ENCODE data around the gene TEDC2. TPM values are rescaled to one million over a fixed set of nuclear protein-coding genes. Genes with fewer than 3 reads are reported as not detected.

The TEDC2 gene
- polyA plus RNA-seq, 3 donors = 0.28 TPM; not detected in 2

GRCh38 chr16:2513405-2514332, 53.8 kb downstream of the TEDC2 start, which contains the start of gene ATP6V0C:
Gene ATP6V0C, plus strand, starts transcription at chr16:2513952. Its CDS starts 152 bp downstream, at chr16:2514104.
- TF ChIP-seq, protein P1, sequence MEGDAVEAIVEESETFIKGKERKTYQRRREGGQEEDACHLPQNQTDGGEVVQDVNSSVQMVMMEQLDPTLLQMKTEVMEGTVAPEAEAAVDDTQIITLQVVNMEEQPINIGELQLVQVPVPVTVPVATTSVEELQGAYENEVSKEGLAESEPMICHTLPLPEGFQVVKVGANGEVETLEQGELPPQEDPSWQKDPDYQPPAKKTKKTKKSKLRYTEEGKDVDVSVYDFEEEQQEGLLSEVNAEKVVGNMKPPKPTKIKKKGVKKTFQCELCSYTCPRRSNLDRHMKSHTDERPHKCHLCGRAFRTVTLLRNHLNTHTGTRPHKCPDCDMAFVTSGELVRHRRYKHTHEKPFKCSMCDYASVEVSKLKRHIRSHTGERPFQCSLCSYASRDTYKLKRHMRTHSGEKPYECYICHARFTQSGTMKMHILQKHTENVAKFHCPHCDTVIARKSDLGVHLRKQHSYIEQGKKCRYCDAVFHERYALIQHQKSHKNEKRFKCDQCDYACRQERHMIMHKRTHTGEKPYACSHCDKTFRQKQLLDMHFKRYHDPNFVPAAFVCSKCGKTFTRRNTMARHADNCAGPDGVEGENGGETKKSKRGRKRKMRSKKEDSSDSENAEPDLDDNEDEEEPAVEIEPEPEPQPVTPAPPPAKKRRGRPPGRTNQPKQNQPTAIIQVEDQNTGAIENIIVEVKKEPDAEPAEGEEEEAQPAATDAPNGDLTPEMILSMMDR (IDR thresholded peaks at IDR 0.05) = no peak
- peaks cover 42% of the 10 kb centered on the region for H4K20me1 ChIP-seq (ENCODE audit: insufficient read depth, low read length)
- H3K27ac ChIP-seq (ENCODE audit: low read depth in 1 of 2, low read length in 2 of 2) = peak within 1 kb of the TSS; percentile 96
- H2AFZ ChIP-seq (ENCODE audit: insufficient read depth, low read depth, low read length, poor library complexity, severe bottlenecking) = peak within 1 kb of the TSS; percentile 81
- H3K9ac ChIP-seq (ENCODE audit: insufficient read depth, low read length, poor library complexity, severe bottlenecking) = peak within 1 kb of the TSS; percentile 98
- peak within 1 kb of the TSS; percentile 99 to 100 (median 99) for H3K27ac Mint-ChIP-seq
- no peaks in the 10 kb centered on the region for H3K27me3 ChIP-seq (ENCODE audit: control insufficient read depth in 2 of 2, insufficient read depth in 2 of 2, low read length in 2 of 2)
- DNase-seq = peak; percentile 86 to 88 (median 87)
- peaks cover 77% of the 10 kb centered on the region for H3K79me2 ChIP-seq (ENCODE audit: insufficient read depth, low read length)
- H3K4me1 Mint-ChIP-seq = peaks cover 82% of the 10 kb centered on the region
- intact Hi-C loops (cut with micrococcal nuclease) = no loop called here
- H3K36me3 Mint-ChIP-seq = peaks cover 26 to 33% of the 10 kb centered on the region in 2 donors
- H3K4me3 ChIP-seq (replicated peaks in 1 of 3; ENCODE audit: low read depth in 2 of 3, low read length in 3 of 3) = peak within 1 kb of the TSS; percentile 73 to 100 (median 92)
- peak within 1 kb of the TSS; percentile 99 for H3K4me2 ChIP-seq (replicated peaks; ENCODE audit: extremely low read depth, low read length, poor library complexity, severe bottlenecking)
- H3K9me3 ChIP-seq (replicated peaks in 1 of 2; ENCODE audit: control insufficient read depth in 1 of 2, insufficient read depth in 1 of 2, low read length in 2 of 2) = no peaks in the 10 kb centered on the region
- peaks cover 0 to 9% (median 0%) of the 10 kb centered on the region in 7 donors for H3K9me3 Mint-ChIP-seq
- peak within 1 kb of the TSS; percentile 98 to 99 for H3K4me3 Mint-ChIP-seq
- peaks cover 73 to 86% of the 10 kb centered on the region in 2 donors for H3K4me1 ChIP-seq (ENCODE audit: control insufficient read depth in 1 of 2, insufficient read depth in 2 of 2, low read length in 2 of 2)
- under 1% methylated on average over 121 of the region's 122 CpGs for WGBS (ENCODE audit: insufficient coverage)
- H3K27me3 Mint-ChIP-seq (ENCODE audit: low read depth in 3 of 3) = peaks cover 2 to 6% (median 6%) of the 10 kb centered on the region in 3 donors
- peaks cover 0 to 4% of the 10 kb centered on the region in 2 donors for H3K36me3 ChIP-seq (replicated peaks in 1 of 2; ENCODE audit: control insufficient read depth in 1 of 2, insufficient read depth in 2 of 2, low read length in 2 of 2)

Small RNA genes within 50 kb of the gene (small RNA-seq; reads per million reads assigned to genes)
- not detected for gene MIR6768 (ENCODE audit: insufficient read length, low read depth)

Other genes with a start within 250 kb of the TEDC2 start
- 1 to 10 TPM in 1 of 3 donors, not detected in 2; 8.8 TPM for gene BRICD5, start 249.2 kb upstream of the TEDC2 start, polyA plus RNA-seq
- 10 to 100 TPM in 2 of 3 donors, 1 to 10 TPM in 1; 7.2 to 20.2 (median 19.2) TPM for gene PGP, start 245.3 kb upstream of the TEDC2 start, polyA plus RNA-seq
- gene E4F1, start 236.5 kb upstream of the TEDC2 start, polyA plus RNA-seq = 10 to 100 TPM in 1 of 3 donors, 1 to 10 TPM in 2; 4.9 to 50.9 (median 5.8) TPM
- 1 to 10 TPM in 1 of 3 donors, not detected in 2; 1.1 TPM for gene DNASE1L2, start 223.7 kb upstream of the TEDC2 start, polyA plus RNA-seq
- 10 to 100 TPM; 29.9 to 74.5 (median 52.3) TPM for gene ECI1, start 208.5 kb upstream of the TEDC2 start, polyA plus RNA-seq
- 100 to 1,000 TPM in 2 of 3 donors, 10 to 100 TPM in 1; 93.7 to 176 (median 106) TPM for gene RNPS1, start 192.0 kb upstream of the TEDC2 start, polyA plus RNA-seq
- 1 to 10 TPM in 1 of 3 donors, under 1 TPM in 2; 0.06 to 1.2 (median 0.68) TPM for gene ABCA3, start 119.4 kb upstream of the TEDC2 start, polyA plus RNA-seq
- gene CCNF, start 30.7 kb upstream of the TEDC2 start, polyA plus RNA-seq = under 1 TPM; 0.34 to 0.97 (median 0.68) TPM
- gene NTN3, start 11.2 kb downstream of the TEDC2 start, polyA plus RNA-seq = not detected
- 1 to 10 TPM in 2 of 3 donors, under 1 TPM in 1; 0.76 to 5.9 (median 2.1) TPM for gene TBC1D24, start 15.0 kb downstream of the TEDC2 start, polyA plus RNA-seq
- 100 to 1,000 TPM; 176 to 310 (median 187) TPM for gene ATP6V0C, start 53.8 kb downstream of the TEDC2 start, polyA plus RNA-seq
- 10 to 100 TPM in 1 of 3 donors, 1 to 10 TPM in 2; 6.9 to 57.8 (median 8.4) TPM for gene AMDHD2, start 60.3 kb downstream of the TEDC2 start, polyA plus RNA-seq
- under 1 TPM in 2 of 3 donors, not detected in 1; 0.12 to 0.56 TPM for gene CEMP1, start 71.3 kb downstream of the TEDC2 start, polyA plus RNA-seq
- gene PDPK1, start 77.9 kb downstream of the TEDC2 start, polyA plus RNA-seq = 10 to 100 TPM; 35.6 to 45.9 (median 38.6) TPM
- 10 to 100 TPM; 16.0 to 23.1 (median 21.0) TPM for gene KCTD5, start 222.4 kb downstream of the TEDC2 start, polyA plus RNA-seq